ENCODE results near the gene MRPS25. TPM values are rescaled to one million over a fixed set of nuclear protein-coding genes. Genes with fewer than 3 reads are reported as not detected.

The MRPS25 gene
- total RNA-seq, 1 donor from 2014 or later, result 60.2 TPM

- Histone ChIP-seq H3K27me3 (no peaks in the 10 kb centered on the region), H3K4me3 (no peak overlapping the region), H3K27ac (no peak overlapping the region), H3K9me3 (no peaks in the 10 kb centered on the region), H3K36me3 (peaks cover 90% of the 10 kb centered on the region), H3K4me1 (no peaks in the 10 kb centered on the region)
- intact Hi-C loops (cut with DNase I), result no loop called here
- TF ChIP-seq, protein P1, sequence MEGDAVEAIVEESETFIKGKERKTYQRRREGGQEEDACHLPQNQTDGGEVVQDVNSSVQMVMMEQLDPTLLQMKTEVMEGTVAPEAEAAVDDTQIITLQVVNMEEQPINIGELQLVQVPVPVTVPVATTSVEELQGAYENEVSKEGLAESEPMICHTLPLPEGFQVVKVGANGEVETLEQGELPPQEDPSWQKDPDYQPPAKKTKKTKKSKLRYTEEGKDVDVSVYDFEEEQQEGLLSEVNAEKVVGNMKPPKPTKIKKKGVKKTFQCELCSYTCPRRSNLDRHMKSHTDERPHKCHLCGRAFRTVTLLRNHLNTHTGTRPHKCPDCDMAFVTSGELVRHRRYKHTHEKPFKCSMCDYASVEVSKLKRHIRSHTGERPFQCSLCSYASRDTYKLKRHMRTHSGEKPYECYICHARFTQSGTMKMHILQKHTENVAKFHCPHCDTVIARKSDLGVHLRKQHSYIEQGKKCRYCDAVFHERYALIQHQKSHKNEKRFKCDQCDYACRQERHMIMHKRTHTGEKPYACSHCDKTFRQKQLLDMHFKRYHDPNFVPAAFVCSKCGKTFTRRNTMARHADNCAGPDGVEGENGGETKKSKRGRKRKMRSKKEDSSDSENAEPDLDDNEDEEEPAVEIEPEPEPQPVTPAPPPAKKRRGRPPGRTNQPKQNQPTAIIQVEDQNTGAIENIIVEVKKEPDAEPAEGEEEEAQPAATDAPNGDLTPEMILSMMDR (IDR thresholded peaks at IDR 0.05), result no peak
- ATAC-seq (no peak), DNase-seq (no peak)
These were observed 47.9 kb downstream of the MRPS25 start for GRCh38 chr3:15017191-15017590.

DNA sequence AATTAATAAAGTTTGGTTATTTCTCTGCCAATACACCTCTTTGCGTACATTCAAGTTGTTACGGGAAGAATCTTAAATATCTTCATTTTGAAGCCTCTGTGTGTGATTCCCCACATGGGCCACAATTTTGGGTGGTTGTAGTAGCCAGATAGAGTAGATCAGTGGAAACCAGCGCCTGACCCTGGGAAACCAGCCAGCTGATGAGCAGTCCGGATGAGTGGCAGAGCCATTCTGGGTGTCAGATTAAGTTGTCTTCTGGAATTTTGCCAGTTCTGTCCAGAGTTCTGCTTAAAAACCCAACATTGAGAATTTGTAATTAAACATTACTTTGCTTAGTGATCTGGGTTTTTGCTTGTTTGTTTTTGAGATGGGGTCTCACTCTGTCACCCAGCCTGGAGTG, 49.7 kb downstream of the MRPS25 start:
- Histone ChIP-seq H3K4me1 (no peaks in the 10 kb centered on the region), H3K27ac (no peak overlapping the region), H3K27me3 (no peaks in the 10 kb centered on the region), H3K4me3 (no peak overlapping the region), H3K9me3 (no peaks in the 10 kb centered on the region), H3K36me3 (peaks cover 72% of the 10 kb centered on the region)
- TF ChIP-seq, protein P1 (IDR thresholded peaks at IDR 0.05), result no peak
- DNase-seq (no peak), ATAC-seq (no peak)
- intact Hi-C loops (cut with DNase I), result no loop called here

GRCh38 chr3:15014606-15015328, 50.3 kb downstream of the MRPS25 start:
- ATAC-seq (no peak), DNase-seq (no peak)
- no peak overlapping the region for H3K27ac ChIP-seq
- TF ChIP-seq, protein P1 (IDR thresholded peaks at IDR 0.05), result no peak
- H3K36me3 ChIP-seq, result peaks cover 66% of the 10 kb centered on the region
- no peaks in the 10 kb centered on the region for H3K9me3 ChIP-seq
- H3K4me3 ChIP-seq, result no peak overlapping the region
- intact Hi-C loops (cut with DNase I), result no loop called here
- no peaks in the 10 kb centered on the region for H3K4me1 ChIP-seq
- no peaks in the 10 kb centered on the region for H3K27me3 ChIP-seq

- intact Hi-C loops (cut with DNase I), result no loop called here
- Histone ChIP-seq H3K36me3 (peaks cover 58% of the 10 kb centered on the region), H3K27ac (no peak overlapping the region), H3K4me3 (no peak overlapping the region), H3K27me3 (no peaks in the 10 kb centered on the region), H3K4me1 (peaks cover 6% of the 10 kb centered on the region), H3K9me3 (no peaks in the 10 kb centered on the region)
- DNase-seq (no peak), ATAC-seq (no peak)
- TF ChIP-seq, protein P1 (IDR thresholded peaks at IDR 0.05), result no peak
These were observed 53.9 kb downstream of the MRPS25 start for GRCh38 chr3:15011174-15011573.

DNA sequence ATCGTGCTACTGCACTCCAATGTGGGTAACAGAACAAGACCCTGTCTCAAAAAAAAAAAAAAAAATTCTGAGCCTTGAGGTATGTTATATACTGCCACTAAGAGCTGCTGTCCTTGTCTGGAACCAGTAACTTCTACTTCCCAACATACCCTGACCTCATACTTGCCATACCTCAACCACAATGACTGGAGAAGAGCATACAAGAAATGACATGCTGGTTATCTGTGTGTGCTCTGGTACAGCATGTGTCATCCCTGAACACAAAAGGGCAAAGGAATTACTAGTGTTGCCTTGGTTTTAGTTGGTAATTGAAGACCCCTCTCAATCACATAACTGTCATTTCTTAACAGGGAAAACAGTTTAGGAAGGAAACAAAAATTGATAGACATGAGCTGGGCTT, 54.5 kb downstream of the MRPS25 start:
- Histone ChIP-seq H3K4me3 (no peak overlapping the region), H3K4me1 (peaks cover 6% of the 10 kb centered on the region), H3K27ac (no peak overlapping the region), H3K36me3 (peaks cover 57% of the 10 kb centered on the region), H3K9me3 (no peaks in the 10 kb centered on the region), H3K27me3 (no peaks in the 10 kb centered on the region)
- no peak for ATAC-seq
- DNase-seq, result no peak
- TF ChIP-seq, protein P1 (IDR thresholded peaks at IDR 0.05), result no peak
- intact Hi-C loops (cut with DNase I), result no loop called here
